ENCODE data around the gene SH3BP5L. TPM values are rescaled to one million over a fixed set of nuclear protein-coding genes. Genes with fewer than 3 reads are reported as not detected.

Gene SH3BP5L
- total and polyA plus RNA-seq, 10 of the 15 experiments (the other 5 are each of a cell fraction or from before 2014, with no cell fraction given), result 1.1 to 22.8 (median 10.9) TPM

DNA sequence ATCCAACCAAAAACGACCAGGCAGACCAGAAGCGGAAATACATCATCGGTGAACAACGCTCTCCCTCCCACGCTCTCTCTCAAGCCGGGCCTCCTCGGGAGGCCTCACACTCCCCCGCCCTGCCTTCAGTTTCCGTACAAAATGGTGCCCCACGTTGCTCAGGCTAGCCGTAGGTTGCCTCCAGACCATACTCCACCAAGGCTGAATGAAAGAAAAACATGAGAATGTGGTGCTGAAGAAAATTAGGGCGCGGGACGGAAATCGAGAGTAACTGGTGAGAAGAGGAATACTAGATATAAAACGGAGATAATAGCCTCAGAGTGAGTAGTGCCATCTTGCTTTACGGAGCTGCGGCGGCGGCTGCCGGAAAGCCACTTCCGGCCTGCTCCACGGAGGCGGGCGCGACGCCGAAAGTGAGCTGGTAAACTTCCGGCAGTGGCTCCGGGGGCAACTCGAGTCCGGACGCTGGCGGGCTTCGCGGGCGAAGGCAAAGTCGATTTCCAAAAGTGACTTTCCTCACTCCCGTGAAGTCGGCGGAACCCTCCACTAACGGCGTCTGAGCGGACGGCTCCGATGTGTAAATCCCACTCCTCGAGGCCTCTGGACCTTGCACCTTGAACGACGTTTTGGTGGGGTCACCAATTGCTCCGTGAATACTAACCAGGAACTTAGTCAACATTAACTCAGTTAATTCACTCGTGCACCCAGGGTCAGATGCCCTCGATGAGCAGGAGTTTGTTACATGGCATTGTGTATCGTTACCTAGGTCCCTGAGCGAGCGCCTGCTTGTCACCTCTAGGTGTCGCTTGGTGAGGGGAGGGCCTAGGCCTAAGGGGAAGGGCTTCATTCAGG is at the start of gene SH3BP5L (continued):
- TF ChIP-seq PBX3 (IDR thresholded peaks at IDR 0.05; ENCODE audit: insufficient replicate concordance, low read depth, low read length) (peak; percentile 33), KDM1A (IDR thresholded peaks at IDR 0.05; ENCODE audit: borderline replicate concordance) (no peak), POLR2A (IDR thresholded peaks at IDR 0.05; ENCODE audit: low read depth, low read length) (peak; percentile 82)

DNA sequence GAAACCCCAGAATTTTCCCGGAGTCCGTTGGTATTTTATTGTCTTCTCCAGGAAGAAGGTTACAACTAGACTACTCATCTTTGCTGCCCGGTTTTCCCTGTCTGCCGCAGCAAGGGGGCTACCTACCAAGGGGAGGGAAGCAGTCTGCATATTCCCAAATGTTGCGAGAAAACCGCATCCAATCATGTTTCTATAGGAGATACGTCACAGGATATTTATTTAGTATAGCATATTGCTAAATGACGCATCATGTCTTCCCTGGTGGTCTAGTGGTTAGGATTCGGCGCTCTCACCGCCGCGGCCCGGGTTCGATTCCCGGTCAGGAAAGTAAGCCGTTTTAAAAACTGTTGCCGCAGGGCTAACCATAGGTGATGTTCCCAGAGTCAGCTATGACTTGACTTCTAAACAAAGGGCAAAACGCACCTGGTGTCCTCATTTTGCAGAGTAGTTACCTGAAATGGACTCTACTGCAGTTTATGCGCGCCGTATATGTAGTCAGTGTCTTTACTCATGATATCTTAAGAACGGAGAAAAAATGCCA is 48.3 kb upstream of the SH3BP5L start:
- ATAC-seq (peak; percentile 79), FAIRE-seq (no peak), DNase-seq (ENCODE audit: low read depth, low spot score) (peak; percentile 86)
- CTCF ChIA-PET, result interaction anchor here (1.0 to 3.3 kb wide), 11 partner anchors 9 to 631 kb away, joined by 3 to 27 read pairs (median 5); partner anchors contain the start of genes PGBD2, SH3BP5L and ZNF692
- RAD21 ChIA-PET (ENCODE audit: unreplicated experiment), result interaction anchor here (1.0 to 2.5 kb wide), 8 partner anchors 11 to 48 kb away, joined by 5 to 12 read pairs (median 8); partner anchors contain the start of genes PGBD2, SH3BP5L, ZNF672 and ZNF692
- Histone ChIP-seq H3K27ac (ENCODE audit: control insufficient read depth, insufficient read depth) (peak overlapping the region; percentile 85), H3K27me3 (replicated peaks in 1 of 2; ENCODE audit: control insufficient read depth in 2 of 2, insufficient read depth in 2 of 2, low read length in 1 of 2) (no peaks in the 10 kb centered on the region), H3K9ac (ENCODE audit: control insufficient read depth, insufficient read depth, low read length) (peak overlapping the region; percentile 87; the same call in 1 of the 2 replicates), H3K4me3 (peak overlapping the region; percentile 65), H3K4me1 (ENCODE audit: control insufficient read depth, insufficient read depth, low read length) (peaks cover 4% of the 10 kb centered on the region; the same call in 1 of the 2 replicates), H2AFZ (ENCODE audit: control insufficient read depth, low read depth, low read length) (no peak overlapping the region; the same call in 1 of the 2 replicates), H3K9me3 (replicated peaks; ENCODE audit: control insufficient read depth, insufficient read depth, low read length) (no peaks in the 10 kb centered on the region), H4K20me1 (ENCODE audit: control insufficient read depth, insufficient read depth) (no peaks in the 10 kb centered on the region), H3K4me2 (ENCODE audit: control insufficient read depth, insufficient read depth) (peak overlapping the region; percentile 90), H3K79me2 (ENCODE audit: control insufficient read depth, insufficient read depth, low read length) (no peaks in the 10 kb centered on the region), H3K36me3 (ENCODE audit: control insufficient read depth in 2 of 2, insufficient read depth in 2 of 2, low read length in 1 of 2) (no peaks in the 10 kb centered on the region)
- in situ Hi-C loops (cut with MboI) (no loop called here), intact Hi-C loops (cut with micrococcal nuclease; ENCODE audit: unreplicated experiment) (loop anchor here (1.0 kb wide), 4 partner anchors 15 to 48 kb away; partner anchors contain the start of genes PGBD2, ZNF672 and ZNF692)
- WGBS (ENCODE audit: insufficient coverage, insufficient replicate concordance, low lambda C conversion rate, missing lambda C conversion rate), result 1% methylated on average over 23 of the region's 23 CpGs
- POLR2A ChIA-PET, result interaction anchor here (1.0 to 2.4 kb wide), 8 partner anchors 9 to 47 kb away, joined by 3 to 22 read pairs (median 9); partner anchors contain the start of genes SH3BP5L, ZNF672 and ZNF692
- no TSS peak for BruUV-seq (replicated peaks)
- SMC1A ChIA-PET (ENCODE audit: uncharacterized antibody, unreplicated experiment), result interaction anchor here (0.8 to 3.9 kb wide), 13 partner anchors 7 to 624 kb away, joined by 3 to 24 read pairs (median 4); partner anchors contain the start of genes SH3BP5L, ZNF672 and ZNF692
- TF ChIP-seq HCFC1 (IDR thresholded peaks at IDR 0.05; ENCODE audit: low read length) (no peak), CHD2 (IDR thresholded peaks at IDR 0.05; ENCODE audit: borderline replicate concordance, low read depth, low read length) (no peak), NBN (IDR thresholded peaks at IDR 0.05) (peak; percentile 95), PML (IDR thresholded peaks at IDR 0.05; ENCODE audit: low read length) (0 out of 2 replicates have a peak, but pooled peaks have one; percentile 43), NFYA (IDR thresholded peaks at IDR 0.05; ENCODE audit: borderline replicate concordance, low read depth, low read length) (no peak), RELA (IDR thresholded peaks at IDR 0.05; ENCODE audit: borderline replicate concordance, partially characterized antibody) (peak; percentile 43), SRF (IDR thresholded peaks at IDR 0.05; ENCODE audit: low read depth in 2 of 2, low read length in 2 of 2) (no peak), EED (IDR thresholded peaks at IDR 0.05; ENCODE audit: low read depth) (peak; percentile 96), IRF3 (IDR thresholded peaks at IDR 0.05) (no peak), CHD1 (IDR thresholded peaks at IDR 0.05; ENCODE audit: low read depth, low read length) (no peak), MTA2 (IDR thresholded peaks at IDR 0.05; ENCODE audit: low read depth) (peak; percentile 55), BHLHE40 (IDR thresholded peaks at IDR 0.05; ENCODE audit: borderline replicate concordance in 1 of 2, low read depth in 2 of 2, low read length in 1 of 2) (peak in 1 of 2 experiments; percentile 2; a peak in 1 of 4 replicates), SUPT20H (IDR thresholded peaks at IDR 0.05; ENCODE audit: borderline replicate concordance, control insufficient read depth, low read depth, low read length) (no peak), SIN3A (IDR thresholded peaks at IDR 0.05; ENCODE audit: low read depth, low read length) (no peak), HDAC6 (IDR thresholded peaks at IDR 0.05; ENCODE audit: unreplicated experiment) (peak; percentile 42), CBX5 (IDR thresholded peaks at IDR 0.05; ENCODE audit: low read depth) (peak; percentile 80), MYB (IDR thresholded peaks at IDR 0.05; ENCODE audit: borderline replicate concordance, low read depth, low read length) (no peak)
